GM23338 (cell line): Measurements from ENCODE around the gene PSMB3. TPM values are rescaled to one million over a fixed set of nuclear protein-coding genes. Genes with fewer than 3 reads are reported as not detected.

Experiments
- ATAC-seq: fragments of 200-7000 bp; cut with Tn5 transposase; 3 replicates; pipeline ENCODE4 v1.9.1; 2020
- DNase-seq: peaks from one replicate; pipeline ENCODE4 v3.0.0-alpha.2; 2015; ENCODE audit warnings: low spot score
- H2AFZ ChIP-seq: fragments of 200-600 bp; sonication (generic); 2 replicates; pipeline ENCODE4 v1.8.0; 2016; ENCODE audit warnings: antibody characterized with exemption, mild to moderate bottlenecking, moderate library complexity
- H3F3A ChIP-seq: fragments of 200-600 bp; sonication (generic); replicated peaks from 2 replicates; pipeline ENCODE4 v1.8.0; 2017; ENCODE audit warnings: antibody characterized with exemption, mixed run types, low read depth
- H3K27ac ChIP-seq: fragments of 200-600 bp; sonication (generic); 2 replicates; pipeline ENCODE4 v1.6.1; 2016; ENCODE audit warnings: low read depth
- H3K27me3 ChIP-seq: fragments of 200-600 bp; sonication (generic); 2 replicates; pipeline ENCODE4 v1.8.0; 2016; ENCODE audit warnings: mild to moderate bottlenecking, mixed run types, moderate library complexity; ENCODE audit not compliant: insufficient read depth
- H3K36me3 ChIP-seq: fragments of 200-600 bp; sonication (generic); 2 replicates; pipeline ENCODE4 v1.8.0; 2016; ENCODE audit warnings: mild to moderate bottlenecking; ENCODE audit not compliant: insufficient read depth
- H3K4me1 ChIP-seq: fragments of 200-600 bp; sonication (generic); 2 replicates; pipeline ENCODE4 v1.8.0; 2016; ENCODE audit warnings: mild to moderate bottlenecking, moderate library complexity; ENCODE audit not compliant: insufficient read depth
- H3K4me2 ChIP-seq: fragments of 200-600 bp; sonication (generic); 2 replicates; pipeline ENCODE4 v1.7.1; 2017; ENCODE audit warnings: mixed run types
- H3K4me3 ChIP-seq: fragments of 200-600 bp; sonication (generic); 2 replicates; pipeline ENCODE4 v1.6.1; 2016; ENCODE audit warnings: mixed run types
- H3K79me2 ChIP-seq: fragments of 200-600 bp; sonication (generic); replicated peaks from 2 replicates; pipeline ENCODE4 v1.8.0; 2017; ENCODE audit warnings: mild to moderate bottlenecking; ENCODE audit not compliant: insufficient read depth
- H3K9me2 ChIP-seq: fragments of 200-600 bp; sonication (generic); 2 replicates; pipeline ENCODE4 v1.8.0; 2017; ENCODE audit not compliant: insufficient read depth
- H4K20me1 ChIP-seq: fragments of 200-600 bp; sonication (generic); replicated peaks from 2 replicates; pipeline ENCODE4 v1.8.0; 2017; ENCODE audit warnings: mild to moderate bottlenecking; ENCODE audit not compliant: insufficient read depth
- H3K27ac Mint-ChIP-seq: 2 replicates; pipeline ENCODE4 v1.8.0; 2020; ENCODE audit warnings: inconsistent platforms, mild to moderate bottlenecking, moderate library complexity, mixed read lengths
- H3K27me3 Mint-ChIP-seq: 3 replicates; pipeline ENCODE4 v1.8.0; 2022; ENCODE audit warnings: low read depth, mild to moderate bottlenecking, moderate library complexity, mixed read lengths, inconsistent platforms; ENCODE audit not compliant: insufficient read depth, poor library complexity
- H3K36me3 Mint-ChIP-seq: 3 replicates; pipeline ENCODE4 v1.8.0; 2021; ENCODE audit warnings: low read depth, mild to moderate bottlenecking, inconsistent platforms, moderate library complexity, mixed read lengths
- H3K4me1 Mint-ChIP-seq: 3 replicates; pipeline ENCODE4 v1.8.0; 2020; ENCODE audit warnings: mild to moderate bottlenecking, inconsistent platforms, mixed read lengths
- H3K4me3 Mint-ChIP-seq: 3 replicates; pipeline ENCODE4 v1.8.0; 2021; ENCODE audit warnings: moderate library complexity, mild to moderate bottlenecking, inconsistent platforms, mixed read lengths
- H3K9me3 Mint-ChIP-seq: 3 replicates; pipeline ENCODE4 v1.8.0; 2020; ENCODE audit warnings: moderate library complexity, mild to moderate bottlenecking, inconsistent platforms, mixed read lengths
- CREB1 ChIP-seq: fragments of 250-450 bp; sonication (Bioruptor Pico); IDR thresholded peaks from 2 replicates; pipeline ENCODE4 v1.5.0; 2020; ENCODE audit warnings: low read depth, mild to moderate bottlenecking, moderate library complexity
- CTCF ChIP-seq, 2 experiments: fragments of 200-600 bp in 1 of 2; sonication (generic) in 1 of 2; conservative IDR thresholded peaks; 2 replicates each; pipeline versions ENCODE4 v1.5.1 to v1.6.1; 2016 to 2017; ENCODE audit warnings: antibody characterized with exemption in 2 of 2, low read depth in 2 of 2, mild to moderate bottlenecking in 2 of 2, moderate library complexity in 1 of 2
- ETS1 ChIP-seq: IDR thresholded peaks from 2 replicates; pipeline ENCODE4 v1.6.1; 2016; ENCODE audit warnings: antibody characterized with exemption
- EZH2 ChIP-seq: fragments of 200-600 bp; sonication (generic); IDR thresholded peaks from one replicate; pipeline ENCODE4 v1.8.0; 2017; ENCODE audit warnings: antibody characterized with exemption, mild to moderate bottlenecking, low read depth; ENCODE audit not compliant: unreplicated experiment
- EZH2phosphoT487 ChIP-seq: fragments of 200-600 bp; sonication (generic); IDR thresholded peaks from one replicate; pipeline ENCODE4 v1.8.1; 2018; ENCODE audit warnings: antibody characterized with exemption; ENCODE audit not compliant: unreplicated experiment
- JUNB ChIP-seq: IDR thresholded peaks from one replicate; pipeline ENCODE4 v1.6.1; 2016; ENCODE audit warnings: antibody characterized with exemption; ENCODE audit not compliant: unreplicated experiment
- NANOG ChIP-seq: IDR thresholded peaks from 2 replicates; pipeline ENCODE4 v1.6.1; 2016; ENCODE audit warnings: antibody characterized with exemption, borderline replicate concordance
- POLR2AphosphoS5 ChIP-seq: IDR thresholded peaks from 2 replicates; pipeline ENCODE4 v1.6.1; 2016; ENCODE audit warnings: antibody characterized with exemption, low read depth
- REST ChIP-seq: IDR thresholded peaks from one replicate; pipeline ENCODE4 v1.6.1; 2018; ENCODE audit warnings: antibody characterized with exemption; ENCODE audit not compliant: unreplicated experiment
- STAT1 ChIP-seq: IDR thresholded peaks from one replicate; pipeline ENCODE4 v1.6.1; 2016; ENCODE audit warnings: antibody characterized with exemption; ENCODE audit not compliant: unreplicated experiment
- ZNF114 ChIP-seq: fragments of 250-450 bp; sonication (Bioruptor Pico); IDR thresholded peaks from 2 replicates; pipeline ENCODE4 v1.5.0; 2020; ENCODE audit warnings: mild to moderate bottlenecking, moderate library complexity
- ZNF331 ChIP-seq: fragments of 250-450 bp; sonication (Bioruptor Pico); IDR thresholded peaks from 2 replicates; pipeline ENCODE4 v1.5.0; 2020; ENCODE audit warnings: low read depth, mild to moderate bottlenecking, moderate library complexity
- polyA plus RNA-seq: library from polyadenylated mRNA; unstranded; fragments of >200 nt; fragmentation: Nextera tagmentation; extraction: Ambion mirVana; gene quantifications from 2 replicates; pipeline ENCODE4 v1.2.1, GENCODE V29; 2016
- total RNA-seq: library from RNA; depleted of rRNA; stranded (reverse); fragments of >200 nt; shearing (Covaris generic); gene quantifications from 2 replicates; pipeline ENCODE4 v1.2.3, GENCODE V29; 2014
- TF ChIP-seq, protein P1 (sequence below): fragments of 250-450 bp; sonication (Bioruptor Pico); IDR thresholded peaks from 2 replicates; pipeline ENCODE4 v1.5.0; 2020; ENCODE audit warnings: mild to moderate bottlenecking, moderate library complexity

The PSMB3 gene
- total and polyA plus RNA-seq, 2 experiments from 2014 or later = 250 to 523 TPM

DNA sequence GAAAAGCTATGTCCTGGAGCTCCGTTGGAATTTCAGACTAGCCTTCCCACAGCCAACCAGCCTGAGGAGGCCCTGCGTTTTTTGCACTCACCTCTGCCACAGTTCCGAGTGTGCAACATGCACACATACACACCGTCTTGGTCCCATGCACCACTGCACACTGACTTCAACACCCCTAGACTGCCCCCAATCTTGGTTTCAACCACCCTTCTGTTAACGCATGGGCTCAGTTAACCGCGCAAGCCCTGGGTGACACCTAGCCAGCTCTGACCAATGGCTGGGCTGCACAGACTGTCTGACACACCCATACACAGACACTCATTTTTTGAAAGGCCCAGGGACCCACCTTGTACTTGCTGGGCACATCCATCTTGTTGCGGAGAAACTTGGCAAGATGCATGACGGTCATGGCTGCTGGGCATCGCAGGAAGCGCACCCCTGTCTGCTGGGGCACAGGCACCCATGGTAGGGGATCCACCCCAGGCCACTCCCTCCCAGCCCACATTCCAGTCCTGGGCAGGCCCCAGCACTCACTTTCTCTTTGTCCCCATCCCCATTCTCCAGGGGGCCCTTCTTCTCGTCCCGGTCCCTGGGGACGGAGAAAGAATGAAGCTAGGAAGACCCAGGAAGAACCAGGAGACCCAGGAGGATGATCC, 14.4 kb upstream of the PSMB3 start:
- H3K27me3 Mint-ChIP-seq = peaks cover 18% of the 10 kb centered on the region
- H4K20me1 ChIP-seq = peaks cover 43% of the 10 kb centered on the region
- H3K4me1 ChIP-seq = peaks cover 9% of the 10 kb centered on the region; the same call in 1 of the 2 replicates
- H3K4me3 ChIP-seq = no peak overlapping the region
- H3K36me3 Mint-ChIP-seq = peaks cover 78% of the 10 kb centered on the region
- H3K27me3 ChIP-seq = no peaks in the 10 kb centered on the region
- H3K4me2 ChIP-seq = no peak overlapping the region
- H3K4me1 Mint-ChIP-seq = peaks cover 39% of the 10 kb centered on the region
- no peak overlapping the region for H3K27ac Mint-ChIP-seq
- peaks cover 12% of the 10 kb centered on the region; the same call in 1 of the 2 replicates for H3F3A ChIP-seq
- no peak overlapping the region; the same call in 2 of the 3 replicates for H3K4me3 Mint-ChIP-seq
- H2AFZ ChIP-seq = no peak overlapping the region
- H3K36me3 ChIP-seq = peaks cover 5% of the 10 kb centered on the region
- peaks cover 33% of the 10 kb centered on the region for H3K79me2 ChIP-seq
- H3K27ac ChIP-seq = no peak overlapping the region
- no peak for ATAC-seq
- DNase-seq = no peak
- no peaks in the 10 kb centered on the region for H3K9me3 Mint-ChIP-seq
- no peaks in the 10 kb centered on the region for H3K9me2 ChIP-seq
- TF ChIP-seq CTCF (conservative IDR thresholded peaks at IDR 0.05; ENCODE audit: low read depth in 2 of 2) (no peak), REST (no peak), NANOG (no peak), EZH2phosphoT487 (no peak), ZNF114 (no peak), CREB1 (no peak), POLR2AphosphoS5 (no peak), STAT1 (no peak), ZNF331 (no peak), EZH2 (no peak), ETS1 (no peak), JUNB (no peak)
- TF ChIP-seq, protein P1, sequence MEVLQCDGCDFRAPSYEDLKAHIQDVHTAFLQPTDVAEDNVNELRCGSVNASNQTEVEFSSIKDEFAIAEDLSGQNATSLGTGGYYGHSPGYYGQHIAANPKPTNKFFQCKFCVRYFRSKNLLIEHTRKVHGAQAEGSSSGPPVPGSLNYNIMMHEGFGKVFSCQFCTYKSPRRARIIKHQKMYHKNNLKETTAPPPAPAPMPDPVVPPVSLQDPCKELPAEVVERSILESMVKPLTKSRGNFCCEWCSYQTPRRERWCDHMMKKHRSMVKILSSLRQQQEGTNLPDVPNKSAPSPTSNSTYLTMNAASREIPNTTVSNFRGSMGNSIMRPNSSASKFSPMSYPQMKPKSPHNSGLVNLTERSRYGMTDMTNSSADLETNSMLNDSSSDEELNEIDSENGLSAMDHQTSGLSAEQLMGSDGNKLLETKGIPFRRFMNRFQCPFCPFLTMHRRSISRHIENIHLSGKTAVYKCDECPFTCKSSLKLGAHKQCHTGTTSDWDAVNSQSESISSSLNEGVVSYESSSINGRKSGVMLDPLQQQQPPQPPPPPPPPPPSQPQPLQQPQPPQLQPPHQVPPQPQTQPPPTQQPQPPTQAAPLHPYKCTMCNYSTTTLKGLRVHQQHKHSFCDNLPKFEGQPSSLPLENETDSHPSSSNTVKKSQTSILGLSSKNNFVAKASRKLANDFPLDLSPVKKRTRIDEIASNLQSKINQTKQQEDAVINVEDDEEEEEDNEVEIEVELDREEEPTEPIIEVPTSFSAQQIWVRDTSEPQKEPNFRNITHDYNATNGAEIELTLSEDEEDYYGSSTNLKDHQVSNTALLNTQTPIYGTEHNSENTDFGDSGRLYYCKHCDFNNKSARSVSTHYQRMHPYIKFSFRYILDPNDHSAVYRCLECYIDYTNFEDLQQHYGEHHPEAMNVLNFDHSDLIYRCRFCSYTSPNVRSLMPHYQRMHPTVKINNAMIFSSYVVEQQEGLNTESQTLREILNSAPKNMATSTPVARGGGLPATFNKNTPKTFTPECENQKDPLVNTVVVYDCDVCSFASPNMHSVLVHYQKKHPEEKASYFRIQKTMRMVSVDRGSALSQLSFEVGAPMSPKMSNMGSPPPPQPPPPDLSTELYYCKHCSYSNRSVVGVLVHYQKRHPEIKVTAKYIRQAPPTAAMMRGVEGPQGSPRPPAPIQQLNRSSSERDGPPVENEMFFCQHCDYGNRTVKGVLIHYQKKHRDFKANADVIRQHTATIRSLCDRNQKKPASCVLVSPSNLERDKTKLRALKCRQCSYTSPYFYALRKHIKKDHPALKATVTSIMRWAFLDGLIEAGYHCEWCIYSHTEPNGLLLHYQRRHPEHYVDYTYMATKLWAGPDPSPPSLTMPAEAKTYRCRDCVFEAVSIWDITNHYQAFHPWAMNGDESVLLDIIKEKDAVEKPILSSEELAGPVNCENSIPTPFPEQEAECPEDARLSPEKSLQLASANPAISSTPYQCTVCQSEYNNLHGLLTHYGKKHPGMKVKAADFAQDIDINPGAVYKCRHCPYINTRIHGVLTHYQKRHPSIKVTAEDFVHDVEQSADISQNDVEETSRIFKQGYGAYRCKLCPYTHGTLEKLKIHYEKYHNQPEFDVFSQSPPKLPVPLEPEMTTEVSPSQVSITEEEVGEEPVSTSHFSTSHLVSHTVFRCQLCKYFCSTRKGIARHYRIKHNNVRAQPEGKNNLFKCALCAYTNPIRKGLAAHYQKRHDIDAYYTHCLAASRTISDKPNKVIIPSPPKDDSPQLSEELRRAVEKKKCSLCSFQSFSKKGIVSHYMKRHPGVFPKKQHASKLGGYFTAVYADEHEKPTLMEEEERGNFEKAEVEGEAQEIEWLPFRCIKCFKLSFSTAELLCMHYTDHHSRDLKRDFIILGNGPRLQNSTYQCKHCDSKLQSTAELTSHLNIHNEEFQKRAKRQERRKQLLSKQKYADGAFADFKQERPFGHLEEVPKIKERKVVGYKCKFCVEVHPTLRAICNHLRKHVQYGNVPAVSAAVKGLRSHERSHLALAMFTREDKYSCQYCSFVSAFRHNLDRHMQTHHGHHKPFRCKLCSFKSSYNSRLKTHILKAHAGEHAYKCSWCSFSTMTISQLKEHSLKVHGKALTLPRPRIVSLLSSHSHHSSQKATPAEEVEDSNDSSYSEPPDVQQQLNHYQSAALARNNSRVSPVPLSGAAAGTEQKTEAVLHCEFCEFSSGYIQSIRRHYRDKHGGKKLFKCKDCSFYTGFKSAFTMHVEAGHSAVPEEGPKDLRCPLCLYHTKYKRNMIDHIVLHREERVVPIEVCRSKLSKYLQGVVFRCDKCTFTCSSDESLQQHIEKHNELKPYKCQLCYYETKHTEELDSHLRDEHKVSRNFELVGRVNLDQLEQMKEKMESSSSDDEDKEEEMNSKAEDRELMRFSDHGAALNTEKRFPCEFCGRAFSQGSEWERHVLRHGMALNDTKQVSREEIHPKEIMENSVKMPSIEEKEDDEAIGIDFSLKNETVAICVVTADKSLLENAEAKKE = no peak
